H7 (cell line): ENCODE data around the gene ELK4. TPM values are rescaled to one million over a fixed set of nuclear protein-coding genes. Genes with fewer than 3 reads are reported as not detected.

Experiments
- DNase-seq: peaks from one replicate; pipeline ENCODE4 v3.0.0; 2012
- H3K27me3 ChIP-seq: 2 replicates; pipeline ENCODE4 v1.6.0; 2011; ENCODE audit warnings: mild to moderate bottlenecking, low read length; ENCODE audit not compliant: control insufficient read depth, insufficient read depth
- H3K36me3 ChIP-seq: replicated peaks from 2 replicates; pipeline ENCODE4 v1.5.1; 2011; ENCODE audit warnings: low read length; ENCODE audit not compliant: control insufficient read depth, insufficient read depth
- H3K4me3 ChIP-seq: 2 replicates; pipeline ENCODE4 v1.5.1; 2011; ENCODE audit warnings: low read depth, mild to moderate bottlenecking, control low read depth, low read length, moderate library complexity; ENCODE audit not compliant: insufficient read depth
- total RNA-seq: library from RNA; depleted of rRNA; stranded (reverse); fragments of >200 nt; shearing (Covaris generic); gene quantifications from 2 replicates; pipeline ENCODE4 v1.2.3, GENCODE V29; 2014

ELK4 gene
- total RNA-seq, 1 experiment from 2014 or later: 13.0 TPM

- Histone ChIP-seq H3K4me3 (no peak overlapping the region), H3K27me3 (no peaks in the 10 kb centered on the region), H3K36me3 (peaks cover 2% of the 10 kb centered on the region; the same call in 1 of the 2 replicates)
- DNase-seq: no peak
Observed at GRCh38 chr1:205600085-205600484, 31.7 kb downstream of the ELK4 start.

- Histone ChIP-seq H3K36me3 (peaks cover 2% of the 10 kb centered on the region; the same call in 1 of the 2 replicates), H3K4me3 (no peak overlapping the region), H3K27me3 (no peaks in the 10 kb centered on the region)
- DNase-seq: no peak
Observed at GRCh38 chr1:205599669-205600042, 32.2 kb downstream of the ELK4 start.

DNA sequence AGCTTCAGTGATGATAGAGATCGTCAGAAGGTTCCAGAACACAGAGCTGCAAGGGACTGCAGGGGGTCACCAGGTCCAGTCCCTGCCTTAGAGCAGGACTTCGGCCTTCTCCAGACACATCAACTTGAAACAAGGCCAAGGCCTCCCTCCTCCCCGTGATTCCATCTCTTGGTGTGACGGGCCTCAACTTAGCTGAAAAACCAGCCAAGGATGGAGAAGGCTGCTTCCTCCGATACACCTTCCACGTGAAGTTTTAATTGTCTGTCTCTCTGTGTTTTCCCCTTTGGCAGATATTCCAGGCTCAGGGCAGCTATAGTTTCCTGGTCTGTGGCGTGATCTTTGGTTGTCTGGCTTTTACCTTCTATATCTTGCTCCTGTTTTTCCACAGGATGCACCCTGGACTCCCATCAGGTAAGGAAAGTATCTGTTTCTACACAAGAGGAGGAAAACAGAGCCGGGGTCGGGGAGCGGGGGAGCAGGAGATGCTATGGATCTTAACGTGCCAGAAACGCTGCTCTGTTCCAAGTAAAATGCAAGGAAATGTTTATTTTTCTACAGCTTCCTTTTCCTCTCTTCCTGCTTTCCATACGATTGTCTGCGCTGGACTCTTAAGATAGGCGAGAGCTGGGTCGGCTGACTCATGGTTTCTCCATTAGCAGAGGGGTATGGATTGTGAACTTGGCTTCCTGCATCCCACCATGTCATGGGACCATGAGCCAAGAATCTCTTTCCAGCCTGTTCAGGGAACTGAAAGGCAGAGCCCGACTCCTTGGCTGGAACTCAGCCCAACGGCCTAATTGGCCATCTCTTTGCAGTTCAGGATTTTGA lies 32.8 kb downstream of the ELK4 start:
- no peak overlapping the region for H3K4me3 ChIP-seq
- peaks cover 2% of the 10 kb centered on the region; the same call in 1 of the 2 replicates for H3K36me3 ChIP-seq
- DNase-seq: no peak
- no peaks in the 10 kb centered on the region for H3K27me3 ChIP-seq

DNA sequence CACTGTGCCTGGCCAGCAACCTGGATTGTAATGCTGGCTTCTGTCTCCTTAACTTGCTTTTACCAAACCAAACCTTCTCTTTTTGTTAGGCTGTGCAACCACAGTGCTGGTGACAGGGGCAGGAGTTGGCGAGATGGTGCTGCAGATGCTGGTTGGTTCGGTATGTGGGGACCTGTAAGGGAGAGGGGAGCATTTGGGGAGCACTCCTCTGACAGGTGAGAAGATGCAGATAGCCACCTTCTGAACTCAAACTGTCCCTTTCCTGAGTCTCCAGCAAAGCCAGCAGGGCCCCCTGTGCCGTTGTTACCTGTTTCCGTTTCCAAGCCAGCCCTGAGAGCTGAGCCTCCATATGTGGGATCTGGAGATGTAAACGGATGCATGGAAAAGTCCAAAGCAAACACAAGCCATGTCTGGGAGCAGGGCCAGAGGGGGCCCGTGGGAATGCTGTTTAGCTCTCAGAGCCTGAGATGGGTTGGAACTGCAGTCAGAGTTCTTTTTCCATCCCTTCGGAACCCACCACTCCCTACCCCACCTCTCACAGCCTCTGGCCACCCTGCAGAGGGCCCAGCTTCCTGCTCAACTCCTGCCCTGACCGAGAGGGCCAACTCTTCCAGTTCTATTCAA lies 34.0 kb downstream of the ELK4 start:
- Histone ChIP-seq H3K36me3 (peaks cover 2% of the 10 kb centered on the region; the same call in 1 of the 2 replicates), H3K4me3 (no peak overlapping the region), H3K27me3 (no peaks in the 10 kb centered on the region)
- no peak for DNase-seq

- DNase-seq: no peak
- H3K4me3 ChIP-seq: no peak overlapping the region
- H3K27me3 ChIP-seq: no peaks in the 10 kb centered on the region
- peaks cover 2% of the 10 kb centered on the region; the same call in 1 of the 2 replicates for H3K36me3 ChIP-seq
Observed at GRCh38 chr1:205596876-205597275, 34.9 kb downstream of the ELK4 start.

- Histone ChIP-seq H3K27me3 (peaks cover 1% of the 10 kb centered on the region; the same call in 1 of the 2 replicates), H3K36me3 (peaks cover 2% of the 10 kb centered on the region; the same call in 1 of the 2 replicates), H3K4me3 (no peak overlapping the region)
- DNase-seq: no peak
Observed at GRCh38 chr1:205595861-205596260, 36.0 kb downstream of the ELK4 start.

DNA sequence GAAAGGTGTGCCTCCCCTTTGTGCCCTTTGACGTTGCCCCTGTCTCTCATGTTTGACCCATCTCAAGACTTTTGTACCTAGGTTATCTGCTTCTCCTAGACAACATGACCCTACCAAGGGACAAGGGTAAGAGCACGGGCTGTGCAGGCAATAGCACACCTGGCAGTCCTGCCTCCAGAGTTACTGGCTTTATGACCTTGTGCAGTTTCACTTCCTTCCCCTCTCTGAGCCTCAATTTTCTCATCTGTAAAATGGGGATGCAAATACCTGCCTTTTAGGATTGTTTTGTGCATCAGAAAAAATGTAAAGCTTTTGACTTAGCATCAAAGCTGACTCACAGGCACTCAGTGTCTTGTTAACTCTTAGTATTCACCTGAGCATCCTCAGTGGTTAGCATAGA lies 36.4 kb downstream of the ELK4 start:
- no peak overlapping the region for H3K4me3 ChIP-seq
- peaks cover 1% of the 10 kb centered on the region; the same call in 1 of the 2 replicates for H3K27me3 ChIP-seq
- H3K36me3 ChIP-seq: peaks cover 2% of the 10 kb centered on the region; the same call in 1 of the 2 replicates
- DNase-seq: no peak

DNA sequence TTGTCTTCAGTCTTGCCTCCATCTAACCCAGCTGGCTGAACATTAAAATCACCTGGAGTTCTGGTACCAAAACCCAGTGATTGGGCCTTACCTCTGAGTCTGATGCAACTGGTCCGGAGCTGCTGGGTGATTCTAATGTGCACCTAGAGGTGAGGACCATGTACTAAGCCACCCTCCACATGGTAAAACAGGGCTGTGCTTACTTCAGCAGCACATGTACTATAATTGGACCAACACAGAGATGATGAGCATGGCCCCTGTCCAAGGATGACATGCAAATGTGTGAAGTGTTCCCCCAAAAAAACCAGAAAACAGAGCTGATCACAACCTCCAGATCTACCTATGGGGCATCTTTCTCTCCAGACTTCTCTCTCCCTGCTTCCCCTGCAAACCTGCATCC lies 37.0 kb downstream of the ELK4 start:
- no peak for DNase-seq
- H3K4me3 ChIP-seq: no peak overlapping the region
- H3K36me3 ChIP-seq: peaks cover 2% of the 10 kb centered on the region; the same call in 1 of the 2 replicates
- H3K27me3 ChIP-seq: peaks cover 1% of the 10 kb centered on the region; the same call in 1 of the 2 replicates

- DNase-seq: no peak
Observed at GRCh38 chr1:205593967-205594366, 37.8 kb downstream of the ELK4 start.

DNA sequence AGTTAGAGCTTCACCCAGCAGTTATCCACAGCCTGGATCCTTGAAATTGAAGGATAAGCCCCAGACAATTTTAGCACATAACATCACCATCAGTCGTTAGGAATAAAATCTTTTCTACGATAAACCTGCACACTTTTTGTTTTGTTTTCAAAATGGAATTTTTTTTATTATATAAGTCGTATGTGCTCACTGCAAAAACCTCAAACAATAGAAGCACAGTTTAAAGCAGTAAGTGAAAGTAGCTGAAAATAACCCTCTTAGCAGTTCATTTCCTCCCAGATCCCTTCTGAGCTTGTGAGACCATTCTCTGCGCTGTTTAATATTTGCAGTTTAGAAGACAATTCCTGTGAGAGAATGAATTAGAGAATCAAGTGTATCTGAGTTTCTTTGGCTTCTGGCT lies 38.3 kb downstream of the ELK4 start:
- DNase-seq: no peak
- Histone ChIP-seq H3K27me3 (peaks cover 1% of the 10 kb centered on the region; the same call in 1 of the 2 replicates), H3K36me3 (peaks cover 2% of the 10 kb centered on the region; the same call in 1 of the 2 replicates), H3K4me3 (no peak overlapping the region)

More at GRCh38 chr1:205593967-205594366, 37.8 kb downstream of the ELK4 start:
- Histone ChIP-seq H3K4me3 (no peak overlapping the region), H3K36me3 (peaks cover 2% of the 10 kb centered on the region; the same call in 1 of the 2 replicates), H3K27me3 (peaks cover 1% of the 10 kb centered on the region; the same call in 1 of the 2 replicates)

DNA sequence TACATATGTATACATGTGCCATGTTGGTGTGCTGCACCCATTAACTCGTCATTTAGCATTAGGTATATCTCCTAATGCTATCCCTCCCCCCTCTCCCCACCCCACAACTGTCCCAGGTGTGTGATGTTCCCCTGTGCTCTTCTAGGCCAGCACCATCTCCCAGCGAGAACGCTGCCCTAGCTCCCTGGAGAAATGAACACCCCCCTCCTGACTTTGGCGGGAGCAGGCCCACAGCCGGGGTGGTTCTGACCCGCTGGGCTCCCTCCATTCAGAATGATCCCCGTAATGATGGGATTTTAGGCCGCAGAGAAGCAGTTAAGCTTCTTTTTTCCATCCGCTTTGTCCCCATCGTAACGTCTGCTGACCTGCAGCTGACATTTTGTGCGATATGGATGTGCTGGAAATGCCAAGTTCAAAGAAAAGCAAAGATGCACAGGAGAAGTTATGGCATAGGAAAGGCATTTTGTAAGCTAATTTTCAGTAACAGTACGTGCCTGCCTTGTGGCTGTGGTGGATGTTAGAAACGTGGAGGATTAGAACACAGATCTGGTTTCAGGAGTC lies 39.3 kb downstream of the ELK4 start:
- DNase-seq: peak; percentile 52
- Histone ChIP-seq H3K4me3 (no peak overlapping the region), H3K27me3 (peaks cover 1% of the 10 kb centered on the region; the same call in 1 of the 2 replicates)

DNA sequence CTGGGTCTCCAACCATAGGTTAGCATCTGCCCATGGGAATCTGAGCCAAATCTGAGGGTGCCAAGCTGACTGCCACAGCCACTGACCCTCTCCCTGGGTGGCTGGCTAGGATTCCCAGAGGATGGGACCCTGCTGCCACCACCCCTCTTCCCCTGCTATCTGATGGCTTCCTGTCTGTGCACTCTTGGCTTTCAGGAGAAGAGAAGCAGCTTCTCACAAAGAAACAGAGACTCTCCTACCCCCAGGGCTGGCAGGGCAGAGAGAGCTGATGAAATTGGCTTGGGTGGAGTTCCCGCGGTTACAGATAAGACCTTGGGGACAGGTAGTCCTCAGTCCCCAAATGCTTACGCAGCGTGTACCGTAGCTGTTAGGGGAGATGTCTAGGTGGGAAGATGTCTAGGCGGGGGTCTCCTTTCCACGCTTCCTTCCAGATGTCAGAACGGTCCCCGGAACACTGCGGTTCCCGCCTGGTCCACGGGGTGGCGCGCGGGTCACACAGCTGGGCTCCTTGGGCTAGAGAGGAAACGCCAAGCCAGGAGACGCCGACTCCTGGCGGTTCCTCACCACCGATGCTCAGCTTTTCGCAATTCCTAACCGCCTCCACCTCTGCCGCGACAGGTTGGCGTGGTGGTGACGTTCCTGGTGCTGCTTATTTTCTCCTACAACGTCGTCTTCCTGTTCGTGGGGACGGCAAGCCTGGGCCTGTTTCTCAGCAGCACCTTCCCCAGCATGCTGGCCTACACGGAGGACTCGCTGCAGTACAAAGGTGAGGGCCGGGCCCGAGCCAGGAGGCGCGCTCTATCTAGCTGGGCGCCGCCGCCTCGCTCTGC lies 40.1 kb downstream of the ELK4 start:
- Histone ChIP-seq H3K4me3 (peak overlapping the region; percentile 42; the same call in 1 of the 2 replicates), H3K27me3 (peaks cover 1% of the 10 kb centered on the region; the same call in 1 of the 2 replicates), H3K36me3 (no peaks in the 10 kb centered on the region)
- peak; percentile 93 for DNase-seq

More for the DNA sequence above, 39.3 kb downstream of the ELK4 start:
- H3K36me3 ChIP-seq: no peaks in the 10 kb centered on the region

DNA sequence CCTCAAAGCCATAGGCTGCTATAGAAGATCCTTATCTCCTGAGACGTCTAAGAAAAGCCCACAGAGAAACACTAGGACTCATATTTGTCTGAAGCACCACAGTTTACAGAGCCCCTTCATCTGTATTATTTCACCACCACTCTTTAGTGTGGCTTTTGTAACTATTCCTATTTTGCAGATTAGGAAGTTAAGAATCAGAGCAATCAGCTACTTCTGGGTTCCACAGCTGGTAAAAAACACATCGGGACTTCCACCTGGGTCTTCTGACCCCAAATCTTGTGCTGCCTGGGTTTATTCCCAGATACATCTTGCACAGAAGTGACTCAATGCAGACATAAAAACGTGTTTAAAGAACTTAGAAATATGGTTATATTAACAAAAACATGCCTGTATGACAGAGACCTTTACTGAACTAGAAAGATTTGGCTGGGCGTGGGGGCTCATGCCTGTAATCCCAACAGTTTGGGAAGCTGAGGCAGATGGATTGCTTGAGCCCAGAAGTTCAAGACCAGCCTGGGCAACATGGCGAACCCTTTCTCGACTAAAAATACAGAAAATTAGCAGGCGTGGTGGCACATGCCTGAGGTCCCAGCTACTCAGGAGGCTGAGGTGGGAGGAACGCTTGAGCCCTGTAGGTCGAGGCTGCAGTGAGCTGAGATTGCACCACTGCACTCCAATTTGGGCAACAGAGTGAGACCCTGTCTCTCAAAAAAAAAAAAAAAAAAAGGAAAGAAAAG lies 40.9 kb downstream of the ELK4 start:
- H3K36me3 ChIP-seq: no peaks in the 10 kb centered on the region
- no peak for DNase-seq

More for the DNA sequence above, 40.9 kb downstream of the ELK4 start:
- Histone ChIP-seq H3K27me3 (peaks cover 1% of the 10 kb centered on the region; the same call in 1 of the 2 replicates), H3K4me3 (no peak overlapping the region)
